A673 (cell line): ENCODE measurements around the gene ANO1.

Experiments
- CTCF ChIP-seq: fragments of 300-800, 200-600 bp; sonication (generic); conservative IDR thresholded peaks from 2 replicates; pipeline ENCODE4 v1.5.1; 2017; ENCODE audit warnings: low read depth, mild to moderate bottlenecking, antibody characterized with exemption, low read length, moderate library complexity, mixed read lengths
- EZH2 ChIP-seq: fragments of 200-600 bp; sonication (generic); IDR thresholded peaks from 2 replicates; pipeline ENCODE4 v1.6.1; 2017; ENCODE audit warnings: borderline replicate concordance, low read depth, mild to moderate bottlenecking, mixed read lengths, antibody characterized with exemption, low read length; ENCODE audit not compliant: poor library complexity, severe bottlenecking

GRCh38 chr11:70032470-70032795 is 45.7 kb upstream of the ANO1 start:
- TF ChIP-seq CTCF = no peak
- no peak for TF ChIP-seq EZH2
